Brain microvascular endothelial cell (primary cell): ENCODE data around the gene ARHGEF12.

Source experiments
- DNase-seq: peaks from one replicate; pipeline ENCODE4 v3.0.0-alpha.2; 2020
- H3K27ac ChIP-seq: fragments of 250-450 bp; sonication (Bioruptor Pico); 2 replicates; pipeline ENCODE4 v1.5.1; 2020; ENCODE audit warnings: mild to moderate bottlenecking, moderate library complexity
- H3K27me3 ChIP-seq: fragments of 250-450 bp; sonication (Bioruptor Pico); replicated peaks from 2 replicates; pipeline ENCODE4 v1.5.1; 2020; ENCODE audit warnings: mild to moderate bottlenecking
- H3K36me3 ChIP-seq: fragments of 250-450 bp; sonication (Bioruptor Pico); replicated peaks from 2 replicates; pipeline ENCODE4 v1.5.1; 2020; ENCODE audit warnings: mild to moderate bottlenecking
- H3K4me3 ChIP-seq: 2 replicates; pipeline ENCODE4 v1.5.1; 2011; ENCODE audit warnings: low read depth, mild to moderate bottlenecking, control low read depth, low read length, moderate library complexity
- in situ Hi-C: cut with HindIII; loops from 2 replicates; pipeline ENCODE4 v1.10.0; 2017; ENCODE audit warnings: low sequenced_read_pairs, low pct_ligation_motif_present
- TF ChIP-seq, protein P1 (sequence below): IDR thresholded peaks from 2 replicates; pipeline ENCODE4 v1.5.1; 2011; ENCODE audit warnings: low read depth, mild to moderate bottlenecking, moderate library complexity, low read length, control low read depth, inconsistent platforms; ENCODE audit errors: missing control alignments

Gene ARHGEF12

GRCh38 chr11:120518356-120518755 lies 182.1 kb downstream of the ARHGEF12 start:
- TF ChIP-seq, protein P1, sequence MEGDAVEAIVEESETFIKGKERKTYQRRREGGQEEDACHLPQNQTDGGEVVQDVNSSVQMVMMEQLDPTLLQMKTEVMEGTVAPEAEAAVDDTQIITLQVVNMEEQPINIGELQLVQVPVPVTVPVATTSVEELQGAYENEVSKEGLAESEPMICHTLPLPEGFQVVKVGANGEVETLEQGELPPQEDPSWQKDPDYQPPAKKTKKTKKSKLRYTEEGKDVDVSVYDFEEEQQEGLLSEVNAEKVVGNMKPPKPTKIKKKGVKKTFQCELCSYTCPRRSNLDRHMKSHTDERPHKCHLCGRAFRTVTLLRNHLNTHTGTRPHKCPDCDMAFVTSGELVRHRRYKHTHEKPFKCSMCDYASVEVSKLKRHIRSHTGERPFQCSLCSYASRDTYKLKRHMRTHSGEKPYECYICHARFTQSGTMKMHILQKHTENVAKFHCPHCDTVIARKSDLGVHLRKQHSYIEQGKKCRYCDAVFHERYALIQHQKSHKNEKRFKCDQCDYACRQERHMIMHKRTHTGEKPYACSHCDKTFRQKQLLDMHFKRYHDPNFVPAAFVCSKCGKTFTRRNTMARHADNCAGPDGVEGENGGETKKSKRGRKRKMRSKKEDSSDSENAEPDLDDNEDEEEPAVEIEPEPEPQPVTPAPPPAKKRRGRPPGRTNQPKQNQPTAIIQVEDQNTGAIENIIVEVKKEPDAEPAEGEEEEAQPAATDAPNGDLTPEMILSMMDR = no peak
- Histone ChIP-seq H3K27me3 (no peaks in the 10 kb centered on the region), H3K36me3 (no peaks in the 10 kb centered on the region), H3K4me3 (no peak overlapping the region), H3K27ac (no peak overlapping the region)
- no peak for DNase-seq
- in situ Hi-C loops = loop anchor here (25.0 kb wide), 1 partner anchor 169 kb away; no protein-coding TSS in a partner anchor

DNA sequence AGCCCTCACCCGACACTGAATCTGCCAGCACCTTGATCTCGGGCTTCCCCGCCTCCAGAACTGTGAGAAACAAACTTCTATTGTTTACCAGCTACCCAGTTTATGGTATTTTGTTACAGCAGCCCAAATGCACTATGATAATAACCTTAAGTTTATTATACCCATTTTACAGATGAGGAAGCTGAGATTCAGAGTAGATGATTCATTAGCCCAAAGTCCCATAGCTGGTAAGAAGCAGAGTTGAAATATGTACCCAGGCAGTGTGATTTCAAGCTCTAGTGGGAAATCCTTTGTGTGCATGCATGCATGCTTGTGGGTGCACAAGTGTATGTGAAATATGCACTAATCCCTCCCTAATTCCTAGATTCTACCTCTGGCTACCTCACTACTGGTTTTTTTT lies 183.3 kb downstream of the ARHGEF12 start:
- TF ChIP-seq, protein P1 = no peak
- H3K27ac ChIP-seq = no peak overlapping the region
- DNase-seq = no peak
- H3K27me3 ChIP-seq = no peaks in the 10 kb centered on the region
- in situ Hi-C loops = loop anchor here (25.0 kb wide), 1 partner anchor 168 kb away; no protein-coding TSS in a partner anchor
- H3K36me3 ChIP-seq = no peaks in the 10 kb centered on the region
- no peak overlapping the region for H3K4me3 ChIP-seq

- Histone ChIP-seq H3K27ac (no peak overlapping the region), H3K27me3 (no peaks in the 10 kb centered on the region), H3K4me3 (no peak overlapping the region), H3K36me3 (no peaks in the 10 kb centered on the region)
- TF ChIP-seq, protein P1 = no peak
- in situ Hi-C loops = loop anchor here (25.0 kb wide), 1 partner anchor 167 kb away; no protein-coding TSS in a partner anchor
- DNase-seq = no peak
Measured at GRCh38 chr11:120520091-120520822, 184.0 kb downstream of the ARHGEF12 start.

DNA sequence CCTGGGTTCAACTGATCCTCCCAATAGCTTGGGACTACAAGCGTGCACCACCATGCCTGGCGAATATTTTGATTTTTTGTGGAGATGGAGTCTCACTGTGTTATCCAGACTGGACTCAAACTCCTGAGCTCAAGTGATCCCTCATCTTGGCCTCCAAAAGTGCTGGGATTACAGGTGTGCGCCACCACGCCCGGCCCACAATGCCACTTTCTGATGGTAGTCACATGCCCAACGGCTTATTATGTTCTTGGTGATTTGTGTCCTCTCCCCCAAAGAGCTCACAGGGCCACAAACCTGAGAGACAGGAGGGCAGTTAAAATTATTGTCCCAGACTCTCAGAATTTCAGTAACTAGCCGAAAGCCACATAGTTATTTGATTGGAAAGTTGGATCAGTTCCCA lies 185.0 kb downstream of the ARHGEF12 start:
- TF ChIP-seq, protein P1 = no peak
- no peak overlapping the region for H3K27ac ChIP-seq
- H3K27me3 ChIP-seq = no peaks in the 10 kb centered on the region
- no peaks in the 10 kb centered on the region for H3K36me3 ChIP-seq
- DNase-seq = no peak
- no peak overlapping the region for H3K4me3 ChIP-seq
- in situ Hi-C loops = loop anchor here (25.0 kb wide), 1 partner anchor 166 kb away; no protein-coding TSS in a partner anchor

DNA sequence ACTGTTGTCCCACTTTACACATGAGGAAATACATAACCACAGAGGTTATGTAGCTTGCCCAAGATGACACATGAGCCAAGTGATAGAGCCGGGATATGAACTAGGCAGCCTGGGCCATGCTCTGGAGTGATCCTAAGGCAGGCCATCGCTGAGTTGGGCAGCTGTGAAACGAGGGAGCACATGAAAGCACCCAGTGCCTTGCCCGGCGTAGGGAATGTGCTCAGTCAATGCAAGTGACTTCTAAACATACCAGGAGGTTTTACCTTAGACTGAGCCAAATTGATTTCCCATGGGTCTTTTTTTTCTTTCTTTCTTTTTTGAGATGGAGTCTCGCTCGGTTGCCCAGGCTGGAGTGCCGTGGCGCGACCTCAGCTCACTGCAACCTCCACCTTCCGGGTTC lies 185.8 kb downstream of the ARHGEF12 start:
- TF ChIP-seq, protein P1 = no peak
- no peak overlapping the region for H3K4me3 ChIP-seq
- no peaks in the 10 kb centered on the region for H3K36me3 ChIP-seq
- DNase-seq = no peak
- H3K27ac ChIP-seq = no peak overlapping the region
- in situ Hi-C loops = loop anchor here (25.0 kb wide), 1 partner anchor 165 kb away; no protein-coding TSS in a partner anchor
- no peaks in the 10 kb centered on the region for H3K27me3 ChIP-seq
